ENCODE data around the gene CES4A. TPM values are rescaled to one million over a fixed set of nuclear protein-coding genes. Genes with fewer than 3 reads are reported as not detected.
"Not testable (repeated sequence)": the region's sequence is repeated elsewhere in the genome, so short reads cannot be mapped to it uniquely, and the experiment has no call there.

CES4A gene
- total and polyA plus RNA-seq, 2 of the 13 experiments (the other 11 are each of a cell fraction or from before 2014, with no cell fraction given) = 0.09 to 0.17 TPM

- TF ChIP-seq ZNF788 (CRISPR knock-in tag; IDR thresholded peaks at IDR 0.05; ENCODE audit: borderline replicate concordance) = 0 out of 2 replicates have a peak, but pooled peaks have one; percentile 23
- TF ChIP-seq SOX6, SP1 (IDR thresholded peaks at IDR 0.05): not testable (repeated sequence)
- TF ChIP-seq SOX6 (CRISPR knock-in tag; IDR thresholded peaks at IDR 0.05) = peak; percentile 17; the same call in 1 of the 2 replicates
- TF ChIP-seq NFYB (CRISPR knock-in tag; IDR thresholded peaks at IDR 0.05) = peak; percentile 91
- TF ChIP-seq SP1 (CRISPR knock-in tag; IDR thresholded peaks at IDR 0.05) = peak; percentile 24; the same call in 1 of the 2 replicates
Observed at GRCh38 chr16:66974932-66975246, 13.5 kb upstream of the CES4A start (continued).

- DNase-seq (ENCODE audit: low spot score) (no peak), FAIRE-seq (peak; percentile 32), ATAC-seq (no peak)
- CTCF ChIA-PET (ENCODE audit: low intra/inter-chr PET ratio, low total read pairs) = interaction anchor here (1.2 to 1.5 kb wide), 2 partner anchors 22 to 80 kb away, joined by 3 to 4 read pairs; no protein-coding TSS in a partner anchor
- WGBS (ENCODE audit: low lambda C conversion rate) = 44% methylated on average over 14 of the region's 14 CpGs
- no peaks in the 10 kb centered on the region for H3K36me3 ChIP-seq (replicated peaks in 1 of 2; ENCODE audit: control insufficient read depth in 1 of 2, insufficient read depth in 2 of 2, low read length in 2 of 2)
- peaks cover 2 to 11% of the 10 kb centered on the region in 2 experiments; a peak in 3 of 5 replicates for H3K27me3 ChIP-seq (ENCODE audit: control insufficient read depth in 1 of 2, insufficient read depth in 2 of 2, low read length in 2 of 2)
- no peak overlapping the region for H2AFZ ChIP-seq (ENCODE audit: low read length)
- H3K9me3 ChIP-seq (ENCODE audit: low read length) = no peaks in the 10 kb centered on the region
- in situ Hi-C loops (cut with HindIII; ENCODE audit: extremely low pct_ligation_motif_present, low pct_unique_long_range_greater_than_20kb) (loop anchor here (5.0 kb wide), 3 partner anchors 37 to 212 kb away; partner anchors contain the start of genes FBXL8 and TRADD), intact Hi-C loops (cut with micrococcal nuclease; ENCODE audit: unreplicated experiment) (no loop called here)
- TSS peak; percentile 91 for BruUV-seq (replicated peaks)
- H3K9ac ChIP-seq (ENCODE audit: insufficient read depth, low read depth, low read length) = no peak overlapping the region
- POLR2A ChIA-PET = interaction anchor here (1.3 to 1.4 kb wide), 2 partner anchors 15 to 251 kb away, joined by 3 read pairs; partner anchors contain the start of gene CES3
- H3K27ac ChIP-seq (ENCODE audit: extremely low read length, insufficient read depth, low read length) = no peak overlapping the region
- peak overlapping the region; percentile 50 for H3K4me2 ChIP-seq (ENCODE audit: low read depth, low read length)
- peaks cover 66% of the 10 kb centered on the region for H3K4me1 ChIP-seq (ENCODE audit: insufficient read depth, low read length)
- no peaks in the 10 kb centered on the region for H4K20me1 ChIP-seq (ENCODE audit: insufficient read depth, low read length)
- H3K79me2 ChIP-seq (ENCODE audit: insufficient read depth, low read length) = no peaks in the 10 kb centered on the region
- no peak overlapping the region; a peak in 1 of 6 replicates for H3K4me3 ChIP-seq (replicated peaks in 1 of 3; ENCODE audit: insufficient read depth in 1 of 3, low read depth in 2 of 3, low read length in 3 of 3)
- no peak for TF ChIP-seq JUND (CRISPR knock-in tag; IDR thresholded peaks at IDR 0.05)
- TF ChIP-seq IRX3 (CRISPR knock-in tag; IDR thresholded peaks at IDR 0.05; ENCODE audit: borderline replicate concordance, low read depth) = no peak
- no peak for TF ChIP-seq KLF16 (CRISPR knock-in tag; IDR thresholded peaks at IDR 0.05)
- TF ChIP-seq MXD4 (CRISPR knock-in tag; IDR thresholded peaks at IDR 0.05) = 0 out of 2 replicates have a peak, but pooled peaks have one; percentile 5
- TF ChIP-seq KDM2A (CRISPR knock-in tag; IDR thresholded peaks at IDR 0.05; ENCODE audit: borderline replicate concordance, low read depth) = 0 out of 2 replicates have a peak, but pooled peaks have one; percentile 1
- no peak for TF ChIP-seq THAP9 (CRISPR knock-in tag; IDR thresholded peaks at IDR 0.05; ENCODE audit: borderline replicate concordance)
- no peak for TF ChIP-seq MIER2 (CRISPR knock-in tag; IDR thresholded peaks at IDR 0.05)
- TF ChIP-seq ZBTB33 (CRISPR knock-in tag; IDR thresholded peaks at IDR 0.05) = 0 out of 2 replicates have a peak, but pooled peaks have one; percentile 11
- no peak for TF ChIP-seq FOXO1 (CRISPR knock-in tag; IDR thresholded peaks at IDR 0.05)
- 0 out of 2 replicates have a peak, but pooled peaks have one; percentile 70 for TF ChIP-seq TBP (CRISPR knock-in tag; IDR thresholded peaks at IDR 0.05)
- 0 out of 2 replicates have a peak, but pooled peaks have one; percentile 16 for TF ChIP-seq ZFY (CRISPR knock-in tag; IDR thresholded peaks at IDR 0.05)
- 0 out of 2 replicates have a peak, but pooled peaks have one; percentile 33 for TF ChIP-seq ZFP90 (CRISPR knock-in tag; IDR thresholded peaks at IDR 0.05; ENCODE audit: borderline replicate concordance)
- TF ChIP-seq ZNF33A (CRISPR knock-in tag; IDR thresholded peaks at IDR 0.05; ENCODE audit: borderline replicate concordance) = no peak
Observed at GRCh38 chr16:66975302-66975893, 13.0 kb upstream of the CES4A start.
